ENCODE measurements around the gene TRIM31. TPM values are rescaled to one million over a fixed set of nuclear protein-coding genes. Genes with fewer than 3 reads are reported as not detected.

Gene TRIM31
- total RNA-seq, 2 experiments from 2014 or later = not detected

GRCh38 chr6:30149234-30149633 is 36.3 kb upstream of the TRIM31 start:
- Histone ChIP-seq H3K9me3 (ENCODE audit: control insufficient read depth in 1 of 2, insufficient read depth in 1 of 2, low read length in 2 of 2) (no peaks in the 10 kb centered on the region), H3K4me3 (ENCODE audit: low read length) (no peak overlapping the region), H3K27me3 (ENCODE audit: control insufficient read depth in 1 of 2, insufficient read depth in 2 of 2, low read length in 2 of 2) (peaks cover 5 to 8% of the 10 kb centered on the region in 2 experiments), H3K36me3 (ENCODE audit: insufficient read depth, low read length) (no peaks in the 10 kb centered on the region), H3K27ac (ENCODE audit: low read depth in 1 of 2, low read length in 2 of 2) (no peak overlapping the region), H3K4me1 (ENCODE audit: insufficient read depth, low read length) (no peaks in the 10 kb centered on the region)
- Mint-ChIP-seq H3K4me1 (ENCODE audit: low read depth) (no peaks in the 10 kb centered on the region), H3K4me3 (no peak overlapping the region), H3K9me3 (no peaks in the 10 kb centered on the region), H3K27ac (no peak overlapping the region), H3K36me3 (ENCODE audit: low read depth) (no peaks in the 10 kb centered on the region), H3K27me3 (peaks cover 43% of the 10 kb centered on the region)
- POLR2A ChIA-PET = no interaction called here
- no peak for ATAC-seq (ENCODE audit: poor library complexity)
- DNase-seq = no peak
- TF ChIP-seq, protein P1, sequence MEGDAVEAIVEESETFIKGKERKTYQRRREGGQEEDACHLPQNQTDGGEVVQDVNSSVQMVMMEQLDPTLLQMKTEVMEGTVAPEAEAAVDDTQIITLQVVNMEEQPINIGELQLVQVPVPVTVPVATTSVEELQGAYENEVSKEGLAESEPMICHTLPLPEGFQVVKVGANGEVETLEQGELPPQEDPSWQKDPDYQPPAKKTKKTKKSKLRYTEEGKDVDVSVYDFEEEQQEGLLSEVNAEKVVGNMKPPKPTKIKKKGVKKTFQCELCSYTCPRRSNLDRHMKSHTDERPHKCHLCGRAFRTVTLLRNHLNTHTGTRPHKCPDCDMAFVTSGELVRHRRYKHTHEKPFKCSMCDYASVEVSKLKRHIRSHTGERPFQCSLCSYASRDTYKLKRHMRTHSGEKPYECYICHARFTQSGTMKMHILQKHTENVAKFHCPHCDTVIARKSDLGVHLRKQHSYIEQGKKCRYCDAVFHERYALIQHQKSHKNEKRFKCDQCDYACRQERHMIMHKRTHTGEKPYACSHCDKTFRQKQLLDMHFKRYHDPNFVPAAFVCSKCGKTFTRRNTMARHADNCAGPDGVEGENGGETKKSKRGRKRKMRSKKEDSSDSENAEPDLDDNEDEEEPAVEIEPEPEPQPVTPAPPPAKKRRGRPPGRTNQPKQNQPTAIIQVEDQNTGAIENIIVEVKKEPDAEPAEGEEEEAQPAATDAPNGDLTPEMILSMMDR (IDR thresholded peaks at IDR 0.05) = no peak
- intact Hi-C loops (cut with DNase I, micrococcal nuclease) = no loop called here
- CTCF ChIA-PET = no interaction called here

- H3K9me3 ChIP-seq (ENCODE audit: control insufficient read depth in 1 of 2, insufficient read depth in 1 of 2, low read length in 2 of 2) = no peaks in the 10 kb centered on the region
- Mint-ChIP-seq H3K4me3 (no peak overlapping the region), H3K9me3 (no peaks in the 10 kb centered on the region), H3K4me1 (ENCODE audit: low read depth) (no peaks in the 10 kb centered on the region), H3K27ac (no peak overlapping the region), H3K27me3 (peaks cover 52% of the 10 kb centered on the region), H3K36me3 (ENCODE audit: low read depth) (no peaks in the 10 kb centered on the region)
- H3K36me3 ChIP-seq (ENCODE audit: insufficient read depth, low read length) = no peaks in the 10 kb centered on the region
- intact Hi-C loops (cut with DNase I, micrococcal nuclease) = no loop called here
- no peak overlapping the region for H3K4me3 ChIP-seq (ENCODE audit: low read length)
- no peak for DNase-seq
- H3K4me1 ChIP-seq (ENCODE audit: insufficient read depth, low read length) = no peaks in the 10 kb centered on the region
- no peak for ATAC-seq (ENCODE audit: poor library complexity)
- peaks cover 0 to 10% of the 10 kb centered on the region in 2 experiments for H3K27me3 ChIP-seq (ENCODE audit: control insufficient read depth in 1 of 2, insufficient read depth in 2 of 2, low read length in 2 of 2)
- TF ChIP-seq, protein P1 (IDR thresholded peaks at IDR 0.05) = no peak
- no peak overlapping the region for H3K27ac ChIP-seq (ENCODE audit: low read depth in 1 of 2, low read length in 2 of 2)
- POLR2A ChIA-PET = no interaction called here
- CTCF ChIA-PET = no interaction called here
Observed at GRCh38 chr6:30147096-30147495, 34.2 kb upstream of the TRIM31 start.

DNA sequence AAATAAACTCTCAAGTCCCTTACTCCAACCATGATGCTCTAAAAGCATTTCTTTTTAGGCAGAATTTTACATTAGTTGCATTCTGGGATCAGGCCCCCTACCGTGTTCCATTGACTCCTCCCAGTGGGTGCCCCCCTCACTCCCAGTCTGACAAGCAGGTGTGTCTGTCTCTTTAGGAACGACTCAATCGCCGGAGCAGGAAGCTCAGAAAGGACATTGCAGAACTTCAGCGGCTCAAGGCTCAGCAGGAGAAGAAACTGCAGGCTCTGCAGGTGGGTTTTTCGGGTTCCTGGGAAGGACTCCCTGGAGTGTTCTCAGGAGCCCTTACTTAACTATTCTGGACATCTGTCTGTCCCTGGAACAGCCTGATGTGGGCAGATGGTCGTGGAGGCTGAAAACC is 32.9 kb upstream of the TRIM31 start:
- Mint-ChIP-seq H3K9me3 (no peaks in the 10 kb centered on the region), H3K4me1 (ENCODE audit: low read depth) (no peaks in the 10 kb centered on the region), H3K4me3 (no peak overlapping the region), H3K27ac (no peak overlapping the region), H3K36me3 (ENCODE audit: low read depth) (no peaks in the 10 kb centered on the region), H3K27me3 (peaks cover 63% of the 10 kb centered on the region)
- ATAC-seq (ENCODE audit: poor library complexity) (no peak), DNase-seq (no peak)
- intact Hi-C loops (cut with DNase I, micrococcal nuclease) = no loop called here
- Histone ChIP-seq H3K4me3 (ENCODE audit: low read length) (no peak overlapping the region), H3K27ac (ENCODE audit: low read depth in 1 of 2, low read length in 2 of 2) (no peak overlapping the region), H3K9me3 (ENCODE audit: control insufficient read depth in 1 of 2, insufficient read depth in 1 of 2, low read length in 2 of 2) (no peaks in the 10 kb centered on the region), H3K27me3 (ENCODE audit: control insufficient read depth in 1 of 2, insufficient read depth in 2 of 2, low read length in 2 of 2) (peaks cover 0 to 10% of the 10 kb centered on the region in 2 experiments), H3K36me3 (ENCODE audit: insufficient read depth, low read length) (no peaks in the 10 kb centered on the region), H3K4me1 (ENCODE audit: insufficient read depth, low read length) (no peaks in the 10 kb centered on the region)
- POLR2A ChIA-PET = no interaction called here
- CTCF ChIA-PET = no interaction called here
- TF ChIP-seq, protein P1 (IDR thresholded peaks at IDR 0.05) = no peak

Measured in CD4-positive, alpha-beta T cell (primary cell).